SU-DHL-6 (cell line): ENCODE measurements around the gene EXOC4.

Experiments
- CTCF ChIP-seq: fragments of 200-600 bp; sonication (generic); IDR thresholded peaks from one replicate; pipeline ENCODE4 v1.5.1; 2017; ENCODE audit warnings: antibody characterized with exemption, mild to moderate bottlenecking, low read length, moderate library complexity; ENCODE audit not compliant: insufficient read depth, poor library complexity, severe bottlenecking
- EZH2phosphoT487 ChIP-seq: fragments of 200-600 bp; sonication (generic), shearing (Covaris generic); conservative IDR thresholded peaks from 2 replicates; pipeline ENCODE4 v1.6.1; 2018; ENCODE audit warnings: mild to moderate bottlenecking, antibody characterized with exemption, low read length, moderate library complexity, mixed read lengths

- no peak for TF ChIP-seq CTCF
- no peak for TF ChIP-seq EZH2phosphoT487
Measured at GRCh38 chr7:133886086-133886485, 633.2 kb downstream of the EXOC4 start.
